GM12801 (cell line): Measurements from ENCODE around the gene PACRG.

Experiments used
- TF ChIP-seq, protein P1 (sequence below): IDR thresholded peaks from one replicate; pipeline ENCODE4 v1.5.1; 2011; ENCODE audit warnings: control low read depth; ENCODE audit not compliant: insufficient read length; ENCODE audit errors: extremely low read depth

Gene PACRG

DNA sequence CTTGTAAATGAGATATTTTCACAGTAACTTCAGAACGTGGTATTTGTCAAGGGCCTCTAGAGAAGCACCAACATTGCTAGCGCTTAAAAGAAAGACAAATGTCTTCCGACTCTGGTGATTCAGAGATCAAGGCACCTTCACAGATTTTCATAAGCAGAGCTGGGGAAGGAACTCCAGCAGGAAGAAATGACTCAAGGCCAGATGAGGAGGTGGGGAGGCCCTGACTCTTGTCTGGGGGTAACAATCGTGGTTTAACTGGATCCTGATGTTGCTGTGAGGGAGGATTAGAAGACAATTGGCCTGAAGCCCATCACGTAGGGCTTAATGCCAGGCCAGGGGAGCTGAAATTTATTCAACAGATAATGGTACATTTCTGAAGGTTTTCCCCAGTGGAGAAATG is 563.8 kb downstream of the PACRG start:
- TF ChIP-seq, protein P1, sequence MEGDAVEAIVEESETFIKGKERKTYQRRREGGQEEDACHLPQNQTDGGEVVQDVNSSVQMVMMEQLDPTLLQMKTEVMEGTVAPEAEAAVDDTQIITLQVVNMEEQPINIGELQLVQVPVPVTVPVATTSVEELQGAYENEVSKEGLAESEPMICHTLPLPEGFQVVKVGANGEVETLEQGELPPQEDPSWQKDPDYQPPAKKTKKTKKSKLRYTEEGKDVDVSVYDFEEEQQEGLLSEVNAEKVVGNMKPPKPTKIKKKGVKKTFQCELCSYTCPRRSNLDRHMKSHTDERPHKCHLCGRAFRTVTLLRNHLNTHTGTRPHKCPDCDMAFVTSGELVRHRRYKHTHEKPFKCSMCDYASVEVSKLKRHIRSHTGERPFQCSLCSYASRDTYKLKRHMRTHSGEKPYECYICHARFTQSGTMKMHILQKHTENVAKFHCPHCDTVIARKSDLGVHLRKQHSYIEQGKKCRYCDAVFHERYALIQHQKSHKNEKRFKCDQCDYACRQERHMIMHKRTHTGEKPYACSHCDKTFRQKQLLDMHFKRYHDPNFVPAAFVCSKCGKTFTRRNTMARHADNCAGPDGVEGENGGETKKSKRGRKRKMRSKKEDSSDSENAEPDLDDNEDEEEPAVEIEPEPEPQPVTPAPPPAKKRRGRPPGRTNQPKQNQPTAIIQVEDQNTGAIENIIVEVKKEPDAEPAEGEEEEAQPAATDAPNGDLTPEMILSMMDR: no peak

DNA sequence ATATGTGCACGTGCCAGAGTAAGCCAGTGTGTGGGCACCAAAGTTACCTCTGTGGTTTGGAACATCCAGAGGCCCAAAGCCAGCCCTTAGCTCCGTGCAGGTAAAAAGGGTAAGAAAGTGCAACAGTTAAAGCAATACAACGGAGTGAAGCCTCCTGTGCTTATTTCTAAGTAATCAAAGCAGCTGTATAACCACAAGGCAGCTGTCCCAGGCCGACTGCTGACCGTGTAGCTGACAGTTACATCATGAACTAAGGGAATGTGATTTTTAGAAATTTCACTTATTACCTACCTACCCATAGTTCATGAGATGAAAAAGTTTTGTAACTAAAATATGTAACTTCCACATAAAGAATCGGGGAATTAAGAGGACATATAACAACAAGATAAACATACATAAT is 565.5 kb downstream of the PACRG start:
- TF ChIP-seq, protein P1: no peak

DNA sequence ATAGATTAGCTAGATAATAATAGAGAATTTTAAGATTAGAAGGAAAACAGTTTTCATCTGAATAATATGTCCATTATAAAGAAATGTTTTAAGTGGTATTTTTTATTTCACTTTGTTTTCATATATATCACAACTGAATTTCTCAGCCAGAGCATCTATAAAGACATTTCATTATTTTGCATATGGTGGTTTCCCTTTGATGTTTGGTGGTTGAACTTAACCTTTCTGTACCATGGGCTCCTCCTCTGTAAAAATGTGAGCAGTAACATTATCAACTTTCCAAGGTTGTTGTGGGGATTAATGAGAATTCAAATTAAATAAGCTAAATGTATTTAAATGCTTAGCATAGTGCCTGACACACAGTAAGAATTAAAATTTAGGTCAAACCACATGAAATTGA is 567.0 kb downstream of the PACRG start:
- TF ChIP-seq, protein P1: no peak

DNA sequence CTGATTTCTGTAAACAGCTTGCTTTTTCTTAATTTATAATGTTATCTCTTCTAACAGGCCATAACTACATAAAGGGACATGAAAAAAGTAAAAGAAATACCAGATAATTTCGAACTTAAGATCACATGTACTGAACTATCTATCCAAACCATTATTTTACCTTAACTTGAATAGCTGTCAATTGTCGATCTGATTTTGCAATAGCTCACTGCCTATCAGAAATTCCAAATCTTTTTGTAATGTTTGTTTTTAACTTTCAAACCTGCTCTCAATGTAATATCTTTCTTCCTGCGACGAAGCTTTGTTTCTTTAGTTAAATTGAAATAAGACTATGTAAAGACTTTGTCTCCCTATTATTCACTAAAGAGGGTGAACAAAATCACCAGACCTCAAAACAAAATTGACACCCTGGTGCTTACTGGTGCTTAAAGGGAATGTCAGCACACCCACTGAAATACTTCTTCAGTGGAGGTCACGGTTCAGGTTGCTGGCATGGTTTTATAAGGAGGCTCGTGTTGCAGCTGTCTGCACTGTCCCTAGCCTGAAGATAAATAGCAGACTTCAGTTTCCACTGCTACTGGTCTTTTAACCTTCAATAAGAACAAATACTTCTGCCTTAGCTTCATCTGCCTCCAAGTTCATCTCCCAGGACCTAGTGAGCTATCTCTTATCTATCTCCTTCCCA is 569.2 kb downstream of the PACRG start:
- TF ChIP-seq, protein P1: no peak

DNA sequence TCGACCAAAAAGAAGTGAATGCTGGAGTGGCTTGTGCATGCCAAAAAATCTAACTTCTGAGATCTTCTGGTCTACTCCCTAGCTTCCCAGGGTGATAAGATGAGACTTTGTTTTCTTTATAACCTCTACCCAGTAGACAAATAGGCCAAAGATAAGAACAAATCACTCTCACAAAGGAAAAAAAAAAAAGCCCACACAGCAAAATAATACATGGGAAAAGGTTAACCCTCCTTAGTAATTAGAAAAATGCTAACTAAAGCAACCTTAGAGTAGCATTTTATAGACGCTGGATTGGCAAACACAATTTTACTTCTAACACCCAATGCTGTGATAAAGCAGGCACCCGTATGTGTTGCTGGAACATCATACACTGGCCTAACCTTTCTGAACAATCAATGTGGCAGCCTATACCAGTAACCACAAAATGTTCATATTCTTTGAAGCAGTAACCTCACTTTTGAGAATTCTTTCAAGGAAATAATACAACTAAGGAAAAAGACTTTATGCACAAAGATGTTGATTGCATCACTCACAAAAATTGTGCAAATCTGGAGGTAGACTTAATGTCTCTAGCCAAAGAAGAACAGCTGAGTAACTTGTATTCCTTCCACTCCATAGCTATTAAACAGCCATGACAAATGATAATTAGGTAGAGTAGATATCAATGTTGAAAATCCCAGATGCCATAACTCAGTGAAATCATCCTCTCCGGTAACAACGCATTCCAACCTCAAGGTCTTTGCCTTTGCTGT is 570.5 kb downstream of the PACRG start:
- TF ChIP-seq, protein P1: no peak

DNA sequence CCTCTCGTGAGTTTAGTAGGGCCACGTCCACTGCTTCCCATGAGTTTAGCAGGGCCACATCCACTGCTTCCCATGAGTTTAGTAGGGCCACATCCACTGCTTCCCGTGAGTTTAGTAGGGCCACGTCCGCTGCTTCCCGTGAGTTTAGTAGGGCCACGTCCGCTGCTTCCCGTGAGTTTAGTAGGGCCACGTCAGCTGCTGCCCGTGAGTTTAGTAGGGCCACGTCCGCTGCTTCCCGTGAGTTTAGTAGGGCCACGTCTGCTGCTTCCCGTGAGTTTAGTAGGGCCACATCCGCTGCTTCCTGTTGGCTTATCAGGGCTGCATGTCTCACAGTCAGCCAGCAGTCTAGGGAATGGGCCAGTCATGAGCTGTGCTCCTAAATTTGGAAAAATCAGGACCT is 573.1 kb downstream of the PACRG start:
- TF ChIP-seq, protein P1: no peak

DNA sequence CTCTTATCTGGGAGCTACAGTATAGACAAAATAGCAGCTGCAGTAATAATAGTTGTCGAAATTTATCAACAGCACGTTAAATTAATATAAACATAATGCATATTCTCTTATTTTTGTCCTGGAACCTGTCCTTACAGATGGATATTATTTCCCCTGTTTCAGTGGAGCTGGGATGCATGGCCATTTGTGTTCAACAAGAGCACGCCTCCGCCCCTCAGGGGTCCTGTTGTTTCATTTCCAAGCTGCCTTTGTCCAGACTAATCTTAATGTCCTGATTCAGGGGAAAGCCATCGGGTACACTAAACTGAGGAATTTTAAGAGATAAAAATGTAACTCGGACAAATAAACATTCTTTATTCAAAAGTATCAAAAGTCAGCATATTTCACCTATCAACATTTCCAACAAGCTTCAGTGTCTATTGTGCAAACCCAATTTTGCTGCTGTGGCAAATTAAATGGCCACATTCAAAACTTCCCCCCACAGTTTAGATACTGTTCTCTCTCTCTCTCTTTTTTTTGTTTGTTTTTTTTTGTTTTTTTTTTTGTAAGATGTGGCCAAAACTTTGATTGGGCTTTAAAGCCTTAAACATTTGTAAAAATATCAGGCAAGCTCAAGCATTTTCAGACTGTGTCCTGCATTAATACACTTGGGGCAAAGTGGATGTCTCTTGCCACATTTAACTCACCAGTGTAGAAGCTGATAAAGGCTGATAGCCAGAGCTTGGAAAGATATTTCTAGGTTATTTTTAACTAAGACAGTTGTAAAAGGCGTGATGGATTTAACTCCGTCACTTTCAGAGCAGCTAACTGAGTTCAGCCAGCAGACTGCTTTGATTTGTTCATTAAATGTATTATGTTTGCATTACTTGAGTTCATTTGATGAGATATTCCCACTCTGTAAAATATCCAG is 574.2 kb downstream of the PACRG start:
- TF ChIP-seq, protein P1: no peak
